Esophagus squamous epithelium (tissue), 4 donors: ENCODE data around the gene STAT5B.
"Not testable (repeated sequence)": the region's sequence is repeated elsewhere in the genome, so short reads cannot be mapped to it uniquely, and the experiment has no call there.

Source experiments
- CTCF ChIP-seq, 6 experiments: fragments of 450-650 bp in 4 of 6; fragments of 200-600 bp in 2 of 6; sonication (generic) in 2 of 6; IDR thresholded peaks; one replicate each; pipeline ENCODE4 v1.5.1; 2016 to 2019; ENCODE audit warnings: antibody characterized with exemption in 6 of 6, mild to moderate bottlenecking in 4 of 6, moderate library complexity in 4 of 6
- POLR2A ChIP-seq, 4 donors: fragments of 450-650 bp; IDR thresholded peaks; one replicate each; pipeline ENCODE4 v1.6.1; 2017; ENCODE audit warnings: antibody characterized with exemption in 4 of 4, mild to moderate bottlenecking in 4 of 4, moderate library complexity in 3 of 4

GRCh38 chr17:42239576-42239975 lies 36.6 kb downstream of the STAT5B start:
- TF ChIP-seq POLR2A, CTCF (IDR thresholded peaks at IDR 0.05): not testable (repeated sequence)
